ENCODE measurements around the gene ZNF621. TPM values are rescaled to one million over a fixed set of nuclear protein-coding genes. Genes with fewer than 3 reads are reported as not detected.
"Not testable (repeated sequence)": the region's sequence is repeated elsewhere in the genome, so short reads cannot be mapped to it uniquely, and the experiment has no call there.

Gene ZNF621
- total RNA-seq, 6 experiments from 2014 or later = 18.1 to 21.3 (median 20.5) TPM

- H3K27me3 Mint-ChIP-seq (ENCODE audit: insufficient read depth) = no peaks in the 10 kb centered on the region; the same call in 1 of the 2 replicates
- H3K36me3 Mint-ChIP-seq (ENCODE audit: low read depth) = 0 out of 2 replicates have a peak, but pooled peaks cover 5% of the 10 kb centered on the region
- TF ChIP-seq CTCF (IDR thresholded peaks at IDR 0.05) = no peak
- DNase-seq = peak; percentile 19
- no peak overlapping the region for H3K4me3 Mint-ChIP-seq
- H3K27ac Mint-ChIP-seq = no peak overlapping the region
- peaks cover 5% of the 10 kb centered on the region for H3K9me3 Mint-ChIP-seq
- H3K4me1 Mint-ChIP-seq (ENCODE audit: low read depth) = no peaks in the 10 kb centered on the region
Observed at GRCh38 chr3:40546816-40547215, 22.1 kb downstream of the ZNF621 start.

GRCh38 chr3:40550167-40550566, 25.4 kb downstream of the ZNF621 start:
- Mint-ChIP-seq H3K4me3 (no peak overlapping the region), H3K9me3 (peaks cover 5% of the 10 kb centered on the region), H3K4me1 (ENCODE audit: low read depth) (no peaks in the 10 kb centered on the region), H3K36me3 (ENCODE audit: low read depth) (0 out of 2 replicates have a peak, but pooled peaks cover 5% of the 10 kb centered on the region), H3K27me3 (ENCODE audit: insufficient read depth) (no peaks in the 10 kb centered on the region; the same call in 1 of the 2 replicates), H3K27ac (no peak overlapping the region)
- DNase-seq = no peak
- TF ChIP-seq CTCF (IDR thresholded peaks at IDR 0.05) = no peak

- TF ChIP-seq CTCF (IDR thresholded peaks at IDR 0.05) = no peak
- Mint-ChIP-seq H3K4me1 (ENCODE audit: low read depth) (peaks cover 11% of the 10 kb centered on the region), H3K9me3 (no peaks in the 10 kb centered on the region), H3K27me3 (ENCODE audit: insufficient read depth) (peaks cover 6% of the 10 kb centered on the region), H3K27ac (no peak overlapping the region), H3K4me3 (no peak overlapping the region), H3K36me3 (ENCODE audit: low read depth) (no peaks in the 10 kb centered on the region)
- no peak for DNase-seq
Observed at GRCh38 chr3:40557575-40558161, 32.9 kb downstream of the ZNF621 start.

- peaks cover 11% of the 10 kb centered on the region for H3K27me3 Mint-ChIP-seq (ENCODE audit: insufficient read depth)
- H3K27ac Mint-ChIP-seq; H3K36me3 Mint-ChIP-seq (ENCODE audit: low read depth); H3K4me1 Mint-ChIP-seq (ENCODE audit: low read depth); H3K9me3 Mint-ChIP-seq; DNase-seq; H3K4me3 Mint-ChIP-seq: not testable (repeated sequence)
Observed at GRCh38 chr3:40562482-40562881, 37.7 kb downstream of the ZNF621 start.

GRCh38 chr3:40565629-40566028, 40.9 kb downstream of the ZNF621 start:
- not testable (repeated sequence) for H3K4me1 Mint-ChIP-seq (ENCODE audit: low read depth); DNase-seq; H3K36me3 Mint-ChIP-seq (ENCODE audit: low read depth); H3K27ac Mint-ChIP-seq; H3K4me3 Mint-ChIP-seq; H3K9me3 Mint-ChIP-seq
- peaks cover 11% of the 10 kb centered on the region for H3K27me3 Mint-ChIP-seq (ENCODE audit: insufficient read depth)

- Mint-ChIP-seq H3K27me3 (ENCODE audit: insufficient read depth) (peaks cover 11% of the 10 kb centered on the region), H3K4me1 (ENCODE audit: low read depth) (no peaks in the 10 kb centered on the region), H3K9me3 (no peaks in the 10 kb centered on the region), H3K36me3 (ENCODE audit: low read depth) (no peaks in the 10 kb centered on the region), H3K27ac (no peak overlapping the region), H3K4me3 (no peak overlapping the region)
- no peak for DNase-seq
- no peak for TF ChIP-seq CTCF (IDR thresholded peaks at IDR 0.05)
Observed at GRCh38 chr3:40566694-40567093, 41.9 kb downstream of the ZNF621 start.

Data from HFFc6 (cell line).